IPS-15b (cell line): ENCODE data around the gene DDC.
"Not testable (repeated sequence)": the region's sequence is repeated elsewhere in the genome, so short reads cannot be mapped to it uniquely, and the experiment has no call there.

Experiments
- H3K27me3 ChIP-seq: one replicate; pipeline ENCODE4 v1.6.1; 2013; ENCODE audit warnings: low read length; ENCODE audit not compliant: control insufficient read depth, insufficient read depth
- H3K36me3 ChIP-seq: one replicate; pipeline ENCODE4 v1.6.1; 2013; ENCODE audit warnings: low read length; ENCODE audit not compliant: control insufficient read depth, insufficient read depth
- H3K4me1 ChIP-seq: one replicate; pipeline ENCODE4 v1.6.1; 2013; ENCODE audit warnings: mild to moderate bottlenecking, low read length; ENCODE audit not compliant: control insufficient read depth, insufficient read depth
- H3K4me3 ChIP-seq: one replicate; pipeline ENCODE4 v1.5.1; 2013; ENCODE audit warnings: low read depth, low read length
- H3K9ac ChIP-seq: one replicate; pipeline ENCODE4 v1.6.1; 2013; ENCODE audit warnings: low read depth, mild to moderate bottlenecking, low read length
- H3K9me3 ChIP-seq: one replicate; pipeline ENCODE4 v1.6.1; 2013; ENCODE audit warnings: mild to moderate bottlenecking, low read length; ENCODE audit not compliant: control insufficient read depth, insufficient read depth

DDC gene

DNA sequence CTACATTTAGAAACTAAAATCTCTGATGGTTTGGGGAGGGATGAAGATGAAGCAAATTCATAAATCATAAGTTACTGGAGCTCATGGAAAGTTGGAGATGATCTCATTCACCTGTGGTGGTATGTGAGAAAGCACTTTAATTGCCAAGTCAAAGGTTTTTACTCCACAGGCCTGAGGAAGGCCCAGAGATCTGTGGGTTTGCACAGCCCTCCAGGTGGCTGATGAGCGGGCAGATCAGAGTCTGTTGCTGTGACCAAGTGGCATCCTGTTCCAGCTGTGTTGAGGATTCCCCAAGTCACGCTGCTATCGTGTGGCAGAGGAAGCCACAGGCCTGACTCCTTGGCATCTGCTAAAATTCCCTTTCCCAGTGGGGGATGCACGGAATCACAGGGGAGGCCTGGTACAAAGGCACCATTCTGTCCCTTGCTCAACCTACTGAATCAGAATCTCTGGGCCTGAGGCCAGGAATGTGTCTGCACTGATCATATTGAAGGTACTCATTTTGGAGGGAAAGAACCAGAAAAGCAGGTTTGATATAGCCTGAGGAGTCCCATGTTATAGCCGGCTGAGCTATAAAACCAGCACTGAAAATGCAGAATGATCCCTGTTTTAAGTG is 19.7 kb upstream of the DDC start:
- no peaks in the 10 kb centered on the region for H3K27me3 ChIP-seq
- H3K4me3 ChIP-seq: no peak overlapping the region
- no peak overlapping the region for H3K9ac ChIP-seq
- peaks cover 7% of the 10 kb centered on the region for H3K9me3 ChIP-seq
- H3K4me1 ChIP-seq: no peaks in the 10 kb centered on the region
- H3K36me3 ChIP-seq: no peaks in the 10 kb centered on the region

- H3K9me3 ChIP-seq: peaks cover 7% of the 10 kb centered on the region
- H3K36me3 ChIP-seq: no peaks in the 10 kb centered on the region
- no peaks in the 10 kb centered on the region for H3K27me3 ChIP-seq
- H3K4me3 ChIP-seq: no peak overlapping the region
- no peak overlapping the region for H3K9ac ChIP-seq
- H3K4me1 ChIP-seq: no peaks in the 10 kb centered on the region
Observed at GRCh38 chr7:50584386-50584785, 19.2 kb upstream of the DDC start.

- H3K27me3 ChIP-seq, H3K9ac ChIP-seq, H3K36me3 ChIP-seq, H3K4me3 ChIP-seq, H3K4me1 ChIP-seq, H3K9me3 ChIP-seq: not testable (repeated sequence)
Observed at GRCh38 chr7:50583295-50583694, 18.1 kb upstream of the DDC start.

DNA sequence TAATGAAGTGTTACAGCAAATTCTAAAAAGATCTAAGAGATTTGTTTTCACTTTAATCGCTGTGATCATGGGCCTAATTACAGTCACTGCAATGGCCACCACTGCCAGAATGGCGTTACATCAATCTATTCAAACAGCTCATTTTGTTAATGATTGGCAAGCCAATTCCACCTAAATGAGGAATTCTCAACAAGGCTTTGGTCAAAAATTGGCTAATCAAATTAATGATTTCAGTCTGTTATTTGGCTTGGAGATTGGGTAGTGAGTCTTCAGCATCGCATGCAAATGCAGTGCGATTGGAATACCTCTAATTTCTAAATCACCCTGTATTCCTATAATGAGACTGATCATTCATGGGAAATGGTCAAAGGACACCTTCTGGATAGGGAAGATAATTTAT is 17.1 kb upstream of the DDC start:
- H3K4me1 ChIP-seq, H3K27me3 ChIP-seq, H3K4me3 ChIP-seq, H3K9ac ChIP-seq, H3K36me3 ChIP-seq, H3K9me3 ChIP-seq: not testable (repeated sequence)

- H3K27me3 ChIP-seq, H3K4me3 ChIP-seq: not testable (repeated sequence)
Observed at GRCh38 chr7:50580666-50581065, 15.5 kb upstream of the DDC start.

GRCh38 chr7:50580057-50580456 is 14.9 kb upstream of the DDC start:
- Histone ChIP-seq H3K36me3 (no peaks in the 10 kb centered on the region), H3K27me3 (no peaks in the 10 kb centered on the region), H3K4me1 (no peaks in the 10 kb centered on the region), H3K4me3 (no peak overlapping the region), H3K9me3 (peaks cover 7% of the 10 kb centered on the region), H3K9ac (no peak overlapping the region)

More at GRCh38 chr7:50580666-50581065, 15.5 kb upstream of the DDC start:
- H3K9me3 ChIP-seq, H3K9ac ChIP-seq, H3K36me3 ChIP-seq, H3K4me1 ChIP-seq: not testable (repeated sequence)

DNA sequence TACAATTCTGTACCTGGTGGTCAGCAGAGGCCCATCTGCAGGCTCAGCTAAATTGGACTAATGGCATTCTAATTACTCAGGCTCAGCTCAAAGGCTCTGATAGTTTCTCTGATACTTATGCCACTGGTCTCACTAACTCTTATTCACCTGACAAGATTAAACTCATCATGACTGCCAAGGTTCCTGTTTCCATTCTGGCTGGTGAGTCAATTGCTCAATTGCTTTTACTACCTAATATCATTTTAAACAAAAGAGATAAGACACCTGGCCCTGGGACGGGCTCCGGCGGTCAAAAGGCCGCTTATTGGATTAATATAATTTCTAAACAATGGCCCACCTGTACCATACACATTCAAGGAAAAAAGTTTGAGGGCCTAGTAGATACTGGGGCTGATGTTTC is 12.9 kb upstream of the DDC start:
- H3K4me1 ChIP-seq, H3K9me3 ChIP-seq, H3K4me3 ChIP-seq, H3K27me3 ChIP-seq, H3K36me3 ChIP-seq, H3K9ac ChIP-seq: not testable (repeated sequence)

GRCh38 chr7:50577569-50577968 is 12.4 kb upstream of the DDC start:
- Histone ChIP-seq H3K4me1 (no peaks in the 10 kb centered on the region), H3K4me3 (no peak overlapping the region), H3K27me3 (no peaks in the 10 kb centered on the region), H3K9ac (no peak overlapping the region), H3K36me3 (no peaks in the 10 kb centered on the region), H3K9me3 (no peaks in the 10 kb centered on the region)

DNA sequence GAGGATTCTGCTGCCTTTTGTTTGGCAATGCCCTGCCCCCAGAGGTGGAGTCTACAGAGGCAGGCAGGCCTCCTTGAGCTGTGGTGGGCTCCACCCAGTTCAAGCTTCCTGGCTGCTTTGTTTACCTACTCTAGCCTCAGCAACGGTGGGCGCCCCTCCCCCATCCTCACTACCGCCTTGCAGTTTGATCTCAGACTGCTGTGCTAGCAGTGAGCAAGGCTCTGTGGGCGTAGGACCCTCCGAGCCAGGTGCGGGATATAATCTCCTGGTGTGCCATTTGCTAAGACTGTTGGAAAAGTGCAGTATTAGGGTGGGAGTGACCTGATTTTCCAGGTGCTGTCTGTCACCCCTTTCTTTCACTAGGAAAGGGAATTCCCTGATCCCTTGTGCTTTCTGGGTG is 11.2 kb upstream of the DDC start:
- H3K4me1 ChIP-seq, H3K4me3 ChIP-seq, H3K27me3 ChIP-seq, H3K36me3 ChIP-seq, H3K9me3 ChIP-seq, H3K9ac ChIP-seq: not testable (repeated sequence)

DNA sequence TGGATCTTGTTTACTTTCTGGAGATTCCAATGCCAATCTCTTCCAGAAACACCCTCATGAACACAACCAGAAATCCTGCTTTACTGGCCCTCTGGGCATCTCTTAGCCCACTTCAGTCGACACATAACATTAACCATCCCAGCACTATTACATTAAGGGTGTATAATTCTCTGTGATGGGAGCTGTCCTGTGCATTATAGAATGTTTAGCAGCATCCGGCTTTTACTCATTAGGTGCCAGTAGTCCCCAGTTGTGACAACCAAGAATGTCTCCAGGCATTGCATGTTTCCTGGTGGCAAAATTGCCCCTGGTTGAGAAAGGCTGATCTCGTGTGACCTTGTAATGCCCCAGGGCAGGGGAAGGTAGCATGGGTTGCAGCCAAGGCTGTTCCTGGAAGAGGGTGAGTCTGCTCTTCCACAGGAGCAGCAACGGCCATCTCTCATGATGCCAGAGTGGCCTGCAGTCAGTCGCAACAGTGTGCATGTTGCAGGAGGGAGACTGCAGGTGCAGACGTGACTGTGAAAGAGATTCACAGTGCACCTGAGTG is 2.6 kb upstream of the DDC start:
- no peak overlapping the region for H3K9ac ChIP-seq
- no peaks in the 10 kb centered on the region for H3K27me3 ChIP-seq
- no peaks in the 10 kb centered on the region for H3K4me1 ChIP-seq
- no peaks in the 10 kb centered on the region for H3K9me3 ChIP-seq
- no peak overlapping the region for H3K4me3 ChIP-seq
- no peaks in the 10 kb centered on the region for H3K36me3 ChIP-seq

- Histone ChIP-seq H3K36me3 (no peaks in the 10 kb centered on the region), H3K4me3 (no peak overlapping the region)
Observed at GRCh38 chr7:50565977-50566376, 772 bp upstream of the DDC start.

GRCh38 chr7:50565559-50565916 is 333 bp upstream of the DDC start:
- H3K4me3 ChIP-seq: no peak overlapping the region
- H3K36me3 ChIP-seq: no peaks in the 10 kb centered on the region
- H3K4me1 ChIP-seq: peaks cover 3% of the 10 kb centered on the region

More at GRCh38 chr7:50565977-50566376, 772 bp upstream of the DDC start:
- Histone ChIP-seq H3K9me3 (no peaks in the 10 kb centered on the region), H3K9ac (no peak overlapping the region), H3K4me1 (peaks cover 3% of the 10 kb centered on the region), H3K27me3 (no peaks in the 10 kb centered on the region)

More at GRCh38 chr7:50565559-50565916, 333 bp upstream of the DDC start:
- Histone ChIP-seq H3K27me3 (no peaks in the 10 kb centered on the region), H3K9me3 (no peaks in the 10 kb centered on the region), H3K9ac (no peak overlapping the region)
